Muscle of back (tissue), 11 donors: ENCODE measurements around the gene NOG. TPM values are rescaled to one million over a fixed set of nuclear protein-coding genes. Genes with fewer than 3 reads are reported as not detected.

ENCODE experiments used
- DNase-seq, 3 donors: peaks; one replicate each; pipeline versions ENCODE4 v3.0.0 to v3.0.0-alpha.2; 2013
- polyA plus RNA-seq, 10 donors: library from polyadenylated mRNA; unstranded; fragments of 120-200 nt; gene quantifications; one replicate each; pipeline ENCODE4 v1.2.1, GENCODE V29; 2013; ENCODE audit not compliant: insufficient read length in 10 of 10

NOG gene
- polyA plus RNA-seq, 10 donors: 3.3 to 6.5 (median 4.5) TPM

- DNase-seq: peak in 2 of 3 donors; percentile 26 to 45
Observed at GRCh38 chr17:56595831-56596690, 2.6 kb downstream of the NOG start.

- DNase-seq: peak in 1 of 3 donors; percentile 26
Observed at GRCh38 chr17:56596691-56597494, 3.4 kb downstream of the NOG start.

GRCh38 chr17:56597495-56597990 lies 4.0 kb downstream of the NOG start:
- peak in 2 of 3 donors; percentile 58 to 59 for DNase-seq

- DNase-seq: peak in 1 of 3 donors; percentile 63
Observed at GRCh38 chr17:56598466-56598865, 5.0 kb downstream of the NOG start.

GRCh38 chr17:56599088-56599487 lies 5.6 kb downstream of the NOG start:
- no peak for DNase-seq

GRCh38 chr17:56599566-56599965 lies 6.1 kb downstream of the NOG start:
- no peak for DNase-seq

- DNase-seq: no peak
Observed at GRCh38 chr17:56600256-56600655, 6.8 kb downstream of the NOG start.

GRCh38 chr17:56601591-56601990 lies 8.1 kb downstream of the NOG start:
- no peak for DNase-seq

GRCh38 chr17:56602292-56603130 lies 9.0 kb downstream of the NOG start:
- DNase-seq: no peak

- no peak for DNase-seq
Observed at GRCh38 chr17:56603486-56604238, 10.2 kb downstream of the NOG start.

- no peak for DNase-seq
Observed at GRCh38 chr17:56604691-56605290, 11.3 kb downstream of the NOG start.

GRCh38 chr17:56608944-56609343 lies 15.4 kb downstream of the NOG start:
- no peak for DNase-seq

- no peak for DNase-seq
Observed at GRCh38 chr17:56610321-56610720, 16.8 kb downstream of the NOG start.

GRCh38 chr17:56613131-56613530 lies 19.6 kb downstream of the NOG start:
- DNase-seq: no peak

GRCh38 chr17:56614522-56614921 lies 21.0 kb downstream of the NOG start:
- DNase-seq: no peak

GRCh38 chr17:56616239-56616638 lies 22.7 kb downstream of the NOG start:
- DNase-seq: no peak

- no peak for DNase-seq
Observed at GRCh38 chr17:56623383-56623782, 29.9 kb downstream of the NOG start.

- DNase-seq: peak in 2 of 3 donors; percentile 23 to 50
Observed at GRCh38 chr17:56624309-56624708, 30.8 kb downstream of the NOG start.

- DNase-seq: no peak
Observed at GRCh38 chr17:56624912-56625311, 31.4 kb downstream of the NOG start.

- DNase-seq: peak in 1 of 3 donors; percentile 43
Observed at GRCh38 chr17:56629531-56630075, 36.1 kb downstream of the NOG start.
